GM12872 (cell line): ENCODE measurements around the gene TBK1.

ENCODE experiments used
- TF ChIP-seq, protein P1 (sequence below): IDR thresholded peaks from 3 replicates; pipeline ENCODE4 v1.5.1; 2011; ENCODE audit warnings: low read depth, mild to moderate bottlenecking, low read length, moderate library complexity; ENCODE audit not compliant: insufficient read depth

TBK1 gene

DNA sequence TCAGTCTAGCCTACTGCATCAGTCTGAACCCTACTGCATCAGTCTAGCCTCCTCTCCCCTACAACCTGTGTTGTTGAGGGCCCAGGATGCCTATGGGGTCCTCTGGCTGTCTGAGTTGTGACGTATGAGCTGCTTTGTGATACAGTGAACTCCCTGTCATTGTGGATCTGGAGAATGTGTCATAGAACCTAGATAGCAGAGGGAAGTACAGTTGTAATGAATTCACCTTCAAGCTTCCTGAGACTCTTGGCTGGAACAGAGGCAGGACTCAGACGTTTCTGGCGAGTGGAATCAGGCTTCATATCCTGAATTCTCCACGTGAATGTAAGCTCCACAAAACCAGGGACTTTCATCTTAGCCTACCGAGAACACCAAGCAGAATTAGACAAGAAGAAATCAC lies 17.0 kb downstream of the TBK1 start:
- TF ChIP-seq, protein P1, sequence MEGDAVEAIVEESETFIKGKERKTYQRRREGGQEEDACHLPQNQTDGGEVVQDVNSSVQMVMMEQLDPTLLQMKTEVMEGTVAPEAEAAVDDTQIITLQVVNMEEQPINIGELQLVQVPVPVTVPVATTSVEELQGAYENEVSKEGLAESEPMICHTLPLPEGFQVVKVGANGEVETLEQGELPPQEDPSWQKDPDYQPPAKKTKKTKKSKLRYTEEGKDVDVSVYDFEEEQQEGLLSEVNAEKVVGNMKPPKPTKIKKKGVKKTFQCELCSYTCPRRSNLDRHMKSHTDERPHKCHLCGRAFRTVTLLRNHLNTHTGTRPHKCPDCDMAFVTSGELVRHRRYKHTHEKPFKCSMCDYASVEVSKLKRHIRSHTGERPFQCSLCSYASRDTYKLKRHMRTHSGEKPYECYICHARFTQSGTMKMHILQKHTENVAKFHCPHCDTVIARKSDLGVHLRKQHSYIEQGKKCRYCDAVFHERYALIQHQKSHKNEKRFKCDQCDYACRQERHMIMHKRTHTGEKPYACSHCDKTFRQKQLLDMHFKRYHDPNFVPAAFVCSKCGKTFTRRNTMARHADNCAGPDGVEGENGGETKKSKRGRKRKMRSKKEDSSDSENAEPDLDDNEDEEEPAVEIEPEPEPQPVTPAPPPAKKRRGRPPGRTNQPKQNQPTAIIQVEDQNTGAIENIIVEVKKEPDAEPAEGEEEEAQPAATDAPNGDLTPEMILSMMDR: no peak

DNA sequence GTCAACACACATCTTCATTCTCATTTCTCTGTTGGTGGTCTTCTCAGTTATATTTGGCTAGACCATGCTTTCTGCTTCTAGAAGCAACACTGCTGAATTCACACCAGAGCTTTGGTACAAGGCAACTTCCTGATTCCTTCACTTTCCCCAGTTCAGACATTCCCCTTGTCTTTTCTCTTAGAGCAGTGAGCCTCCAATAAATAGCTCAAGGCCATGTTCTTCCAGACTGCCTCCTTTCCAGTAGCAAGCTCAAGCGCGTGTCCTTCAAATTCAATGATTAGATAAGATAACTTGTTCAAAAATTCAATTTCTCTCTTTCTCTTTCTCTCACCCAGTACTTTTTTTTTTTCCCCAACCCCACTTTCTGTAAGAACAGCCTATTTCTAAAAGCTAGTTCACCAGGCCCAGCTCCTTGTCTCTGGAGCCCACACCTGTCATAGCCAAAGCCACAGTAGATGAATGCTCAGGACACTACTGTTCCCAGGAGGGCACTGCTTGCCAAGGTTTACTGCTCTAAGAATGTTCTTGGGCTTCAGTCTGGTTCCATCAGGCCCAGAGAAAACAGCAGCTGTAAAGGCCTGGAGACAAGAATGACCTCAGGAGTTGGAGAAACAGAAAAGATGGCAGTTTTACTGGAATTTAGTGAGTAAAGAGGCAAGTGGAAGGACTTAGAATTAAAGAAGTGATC lies 17.7 kb downstream of the TBK1 start:
- TF ChIP-seq, protein P1: no peak

DNA sequence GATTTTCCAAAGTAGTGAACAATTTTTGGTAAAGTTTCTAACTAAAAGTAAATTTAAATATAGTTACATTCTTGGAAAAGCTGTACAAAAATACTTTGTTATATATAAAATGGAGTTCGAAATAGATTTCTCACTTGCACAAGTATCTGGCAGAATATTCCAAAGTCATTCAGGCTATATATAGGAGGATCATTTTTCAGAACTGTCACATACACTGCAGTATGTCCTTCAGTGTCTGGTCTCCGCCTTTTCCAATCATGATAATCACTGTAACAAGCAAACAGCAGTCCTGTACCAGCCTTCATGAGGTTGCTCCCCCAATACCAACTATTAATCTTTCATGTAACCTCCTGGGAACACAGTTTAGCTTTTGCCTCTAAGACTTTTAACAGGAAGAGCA lies 18.6 kb downstream of the TBK1 start:
- TF ChIP-seq, protein P1: no peak

DNA sequence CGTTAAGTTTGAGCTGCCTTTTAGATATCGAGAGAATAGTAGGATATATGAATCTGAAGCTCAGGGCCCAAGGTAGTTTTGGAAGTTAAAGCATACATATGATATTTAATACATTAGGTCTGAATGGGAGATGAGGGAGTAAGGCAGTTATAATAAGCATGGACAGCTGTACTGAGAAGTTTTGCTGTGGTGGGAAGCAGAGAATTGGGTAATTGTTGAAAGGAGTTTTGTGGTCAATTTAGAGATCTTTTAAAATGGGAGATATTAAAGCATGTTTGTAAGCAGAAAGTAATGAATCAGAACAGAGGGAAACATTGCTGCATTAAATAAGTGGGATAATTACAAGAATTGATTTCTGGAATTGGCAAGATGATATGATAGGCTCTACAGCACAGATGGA lies 21.3 kb downstream of the TBK1 start:
- TF ChIP-seq, protein P1: no peak

DNA sequence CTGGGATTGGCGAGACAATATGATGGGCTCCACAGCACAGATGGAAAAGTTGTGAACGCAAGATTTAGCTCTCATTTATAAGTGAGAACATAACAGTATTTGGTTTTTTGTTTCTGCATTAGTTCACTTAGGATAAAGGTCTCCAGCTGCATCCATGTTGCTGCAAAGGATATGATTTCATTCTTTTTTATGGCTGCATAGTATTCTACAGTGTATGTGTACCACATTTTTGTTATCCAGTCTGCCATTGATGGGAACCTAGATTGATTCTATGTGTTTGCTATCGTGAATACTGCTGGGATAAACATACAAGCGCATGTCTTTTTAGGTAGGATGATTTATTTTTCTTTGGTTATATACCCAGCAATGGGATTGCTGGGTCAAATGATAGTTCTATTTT lies 23.6 kb downstream of the TBK1 start:
- TF ChIP-seq, protein P1: no peak

DNA sequence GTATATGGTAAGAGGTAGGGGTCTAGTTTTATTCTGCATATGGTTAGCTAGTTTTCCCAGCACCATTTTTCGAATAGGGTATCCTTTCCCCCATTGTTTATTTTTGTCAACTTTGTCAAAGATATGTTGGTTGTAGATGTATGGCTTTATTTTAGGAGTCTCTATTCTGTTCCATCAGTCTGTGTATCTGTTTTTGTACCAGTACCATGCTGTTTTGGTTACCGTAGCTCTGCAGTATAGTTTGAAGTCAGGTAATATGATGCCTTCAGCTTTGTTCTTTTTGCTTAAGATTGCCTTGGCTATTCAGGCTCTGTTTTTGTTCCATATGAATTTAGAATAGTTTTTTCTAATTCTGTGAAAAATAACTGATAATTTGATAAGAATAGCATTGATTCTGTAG lies 24.9 kb downstream of the TBK1 start:
- TF ChIP-seq, protein P1: no peak

DNA sequence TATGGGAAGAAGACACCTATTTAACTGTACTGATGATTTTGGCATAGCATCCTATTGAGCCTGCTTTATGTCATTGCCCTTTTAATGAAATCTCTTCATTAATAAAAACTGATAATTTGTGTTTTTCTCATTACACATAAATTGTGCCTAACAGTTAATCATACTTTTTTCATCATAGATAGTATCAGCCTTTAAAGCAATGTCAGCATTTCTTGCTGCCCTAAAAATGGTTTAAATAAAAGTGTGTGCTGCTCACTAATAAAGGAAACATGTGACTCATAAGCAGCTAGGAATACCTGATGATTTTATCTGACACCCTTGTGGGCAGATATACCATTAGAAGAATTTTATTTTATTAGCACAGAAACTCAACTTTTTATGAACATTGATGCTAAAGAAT lies 26.7 kb downstream of the TBK1 start:
- TF ChIP-seq, protein P1: no peak
